Tibial nerve (tissue), 4 donors: ENCODE data around the gene C3orf33. TPM values are rescaled to one million over a fixed set of nuclear protein-coding genes. Genes with fewer than 3 reads are reported as not detected.

Experiments used
- DNase-seq, 2 donors: peaks; one replicate each; pipeline ENCODE4 v3.0.0-alpha.2; 2019; ENCODE audit warnings: low spot score in 2 of 2
- H3K27ac ChIP-seq, 4 donors: fragments of 200-600 bp; sonication (generic) in 3 of 4; one replicate each; pipeline ENCODE4 v1.5.1; 2017 to 2019; ENCODE audit warnings: mild to moderate bottlenecking in 1 of 4
- H3K27me3 ChIP-seq, 2 donors: fragments of 200-600 bp; sonication (generic) in 1 of 2; one replicate each; pipeline versions ENCODE4 v1.5.1 to v1.6.0; 2017 to 2019
- H3K36me3 ChIP-seq, 3 donors: fragments of 200-600 bp; sonication (generic); one replicate each; pipeline ENCODE4 v1.5.1; 2018 to 2019
- H3K4me1 ChIP-seq, 4 donors: fragments of 200-600 bp; sonication (generic) in 3 of 4; one replicate each; pipeline ENCODE4 v1.5.1; 2017 to 2019
- H3K4me3 ChIP-seq, 4 donors: fragments of 200-600 bp; sonication (generic) in 3 of 4; one replicate each; pipeline ENCODE4 v1.5.1; 2017 to 2019; ENCODE audit warnings: mild to moderate bottlenecking in 1 of 4, moderate library complexity in 1 of 4
- H3K9me3 ChIP-seq, 4 donors: fragments of 200-600 bp; sonication (generic) in 3 of 4; one replicate each; pipeline ENCODE4 v1.5.1; 2017 to 2019
- EP300 ChIP-seq, 2 donors: sonication (generic); formaldehyde crosslinking; IDR thresholded peaks; one replicate each; pipeline ENCODE4 v1.6.1; 2017; ENCODE audit warnings: antibody characterized with exemption in 2 of 2, mild to moderate bottlenecking in 1 of 2
- POLR2A ChIP-seq, 2 donors: fragments of 450-650 bp; IDR thresholded peaks; one replicate each; pipeline ENCODE4 v1.6.1; 2017; ENCODE audit warnings: antibody characterized with exemption in 2 of 2, mild to moderate bottlenecking in 2 of 2, moderate library complexity in 2 of 2
- WGBS, 2 donors: methylation state at CpG; one replicate each; pipeline ENCODE4 v1.1.5; 2018; 5-methylcytosine and 5-hydroxymethylcytosine counted together
- total RNA-seq, 4 donors: library from RNA; depleted of rRNA; stranded (reverse); fragments of >200 nt; gene quantifications; one replicate each; pipeline ENCODE4 v1.1.0, GENCODE V29; 2016
- TF ChIP-seq, protein P1 (sequence below), 5 experiments: fragments of 200-600 bp in 3 of 5; fragments of 450-650 bp in 2 of 5; sonication (generic) in 3 of 5; IDR thresholded peaks; one replicate each; pipeline ENCODE4 v1.5.1; 2016 to 2019; ENCODE audit warnings: antibody characterized with exemption in 5 of 5, mild to moderate bottlenecking in 3 of 5, moderate library complexity in 2 of 5

Gene C3orf33
- total RNA-seq, 4 donors from 2014 or later = 1.4 to 5.9 (median 3.4) TPM

DNA sequence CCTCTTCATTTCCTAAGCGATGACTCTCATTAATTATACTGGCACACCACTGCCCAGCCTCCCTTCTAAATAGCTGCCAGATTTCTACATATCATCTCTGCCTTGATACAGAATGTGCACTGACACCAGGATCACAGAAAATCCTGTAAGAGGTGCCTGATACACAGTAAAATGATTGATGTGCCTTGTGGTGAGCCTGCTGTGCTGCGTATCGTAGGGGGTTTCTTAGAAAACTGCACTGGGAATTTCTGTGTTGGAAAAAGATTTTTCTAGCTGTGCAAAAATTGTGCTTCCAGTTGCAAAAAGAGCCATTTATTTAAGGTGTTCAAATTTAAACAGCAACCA is 58.2 kb downstream of the C3orf33 start:
- H3K9me3 ChIP-seq = no peaks in the 10 kb centered on the region
- no peaks in the 10 kb centered on the region for H3K36me3 ChIP-seq
- no peaks in the 10 kb centered on the region for H3K27me3 ChIP-seq
- peaks cover 0 to 21% (median 0%) of the 10 kb centered on the region in 4 donors for H3K4me1 ChIP-seq
- WGBS, 2 donors = 78 to 79% methylated on average over 3 of the region's 3 CpGs
- TF ChIP-seq, protein P1, sequence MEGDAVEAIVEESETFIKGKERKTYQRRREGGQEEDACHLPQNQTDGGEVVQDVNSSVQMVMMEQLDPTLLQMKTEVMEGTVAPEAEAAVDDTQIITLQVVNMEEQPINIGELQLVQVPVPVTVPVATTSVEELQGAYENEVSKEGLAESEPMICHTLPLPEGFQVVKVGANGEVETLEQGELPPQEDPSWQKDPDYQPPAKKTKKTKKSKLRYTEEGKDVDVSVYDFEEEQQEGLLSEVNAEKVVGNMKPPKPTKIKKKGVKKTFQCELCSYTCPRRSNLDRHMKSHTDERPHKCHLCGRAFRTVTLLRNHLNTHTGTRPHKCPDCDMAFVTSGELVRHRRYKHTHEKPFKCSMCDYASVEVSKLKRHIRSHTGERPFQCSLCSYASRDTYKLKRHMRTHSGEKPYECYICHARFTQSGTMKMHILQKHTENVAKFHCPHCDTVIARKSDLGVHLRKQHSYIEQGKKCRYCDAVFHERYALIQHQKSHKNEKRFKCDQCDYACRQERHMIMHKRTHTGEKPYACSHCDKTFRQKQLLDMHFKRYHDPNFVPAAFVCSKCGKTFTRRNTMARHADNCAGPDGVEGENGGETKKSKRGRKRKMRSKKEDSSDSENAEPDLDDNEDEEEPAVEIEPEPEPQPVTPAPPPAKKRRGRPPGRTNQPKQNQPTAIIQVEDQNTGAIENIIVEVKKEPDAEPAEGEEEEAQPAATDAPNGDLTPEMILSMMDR (IDR thresholded peaks at IDR 0.05) = no peak
- TF ChIP-seq EP300 (IDR thresholded peaks at IDR 0.05) = no peak
- TF ChIP-seq POLR2A (IDR thresholded peaks at IDR 0.05) = no peak
- H3K4me3 ChIP-seq = no peak overlapping the region
- DNase-seq = no peak
- H3K27ac ChIP-seq = no peak overlapping the region

DNA sequence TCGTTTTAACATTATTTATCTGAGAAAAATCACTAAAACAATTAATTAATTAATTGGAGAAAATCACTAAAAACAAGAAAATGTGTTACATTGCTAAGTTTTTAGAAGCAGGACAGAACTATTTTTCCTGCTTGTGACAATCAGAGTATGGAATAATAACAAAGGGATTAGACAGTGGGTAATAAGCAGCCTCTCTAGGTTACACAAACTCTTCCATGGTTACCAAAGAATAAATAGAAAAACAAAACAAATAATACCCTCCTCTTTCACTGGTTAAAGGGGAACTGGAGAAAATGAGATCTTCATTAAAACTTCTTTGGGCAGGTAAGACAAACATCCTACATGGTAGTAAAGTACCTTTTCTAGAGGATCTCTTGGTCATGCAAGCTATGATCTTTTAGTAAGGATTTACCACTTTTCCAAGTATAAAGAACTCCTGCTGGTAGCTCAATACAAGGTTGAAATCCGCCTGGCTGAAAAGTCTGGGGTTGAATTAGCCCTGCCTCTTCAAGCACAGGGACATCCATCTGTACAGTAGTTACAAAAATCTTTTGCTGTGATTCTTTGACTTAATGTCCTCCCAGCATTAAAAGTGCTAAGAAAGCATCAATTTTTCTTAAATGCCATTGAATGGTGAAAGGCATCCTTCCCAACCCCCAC is 58.7 kb downstream of the C3orf33 start:
- no peak for TF ChIP-seq EP300 (IDR thresholded peaks at IDR 0.05)
- TF ChIP-seq, protein P1 (IDR thresholded peaks at IDR 0.05) = no peak
- Histone ChIP-seq H3K27ac (no peak overlapping the region), H3K4me1 (peaks cover 0 to 21% (median 0%) of the 10 kb centered on the region in 4 donors), H3K27me3 (no peaks in the 10 kb centered on the region), H3K9me3 (no peaks in the 10 kb centered on the region), H3K4me3 (no peak overlapping the region), H3K36me3 (no peaks in the 10 kb centered on the region)
- 78 to 83% methylated on average over 2 of the region's 2 CpGs for WGBS, 2 donors
- DNase-seq = no peak

DNA sequence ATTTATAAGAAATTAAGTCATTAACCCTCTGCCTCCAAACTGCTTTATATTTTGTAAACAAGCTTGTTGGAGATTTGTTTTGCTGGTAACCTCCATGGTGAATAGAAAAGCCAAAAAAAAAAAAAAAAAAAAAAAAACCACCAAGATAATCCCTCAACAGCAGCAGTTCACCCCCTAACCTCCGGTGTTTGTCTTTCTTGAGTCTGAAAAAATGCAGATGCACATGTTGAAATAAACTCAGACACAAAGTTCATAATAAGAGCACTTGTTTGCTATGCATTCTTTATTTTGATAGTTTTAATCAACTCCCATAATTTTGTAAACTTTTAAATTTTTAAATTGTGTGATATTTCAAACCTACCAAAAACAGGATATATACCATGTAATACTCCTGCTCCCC is 59.4 kb downstream of the C3orf33 start:
- DNase-seq = no peak
- Histone ChIP-seq H3K27me3 (no peaks in the 10 kb centered on the region), H3K36me3 (no peaks in the 10 kb centered on the region), H3K4me3 (no peak overlapping the region), H3K9me3 (no peaks in the 10 kb centered on the region), H3K27ac (no peak overlapping the region), H3K4me1 (peaks cover 0 to 21% (median 0%) of the 10 kb centered on the region in 4 donors)
- WGBS, 2 donors = 92% methylated on average over 1 of the region's 1 CpG
- TF ChIP-seq, protein P1 (IDR thresholded peaks at IDR 0.05) = no peak
- TF ChIP-seq POLR2A (IDR thresholded peaks at IDR 0.05) (no peak), EP300 (IDR thresholded peaks at IDR 0.05) (no peak)

- H3K27ac ChIP-seq = peak overlapping the region in 1 of 4 donors; percentile 26
- H3K9me3 ChIP-seq = no peaks in the 10 kb centered on the region
- no peak for TF ChIP-seq POLR2A (IDR thresholded peaks at IDR 0.05)
- TF ChIP-seq, protein P1 (IDR thresholded peaks at IDR 0.05) = no peak
- TF ChIP-seq EP300 (IDR thresholded peaks at IDR 0.05) = no peak
- no peaks in the 10 kb centered on the region for H3K27me3 ChIP-seq
- DNase-seq = no peak
- peaks cover 0 to 21% (median 0%) of the 10 kb centered on the region in 4 donors for H3K4me1 ChIP-seq
- peak overlapping the region; percentile 38 to 71 (median 66) for H3K4me3 ChIP-seq
- WGBS, 2 donors = 17 to 30% methylated on average over 19 of the region's 19 CpGs
- no peaks in the 10 kb centered on the region for H3K36me3 ChIP-seq
Observed at GRCh38 chr3:155745795-155746550, 60.1 kb downstream of the C3orf33 start.
